GM12873 (cell line): ENCODE results near the gene FEM1A.

Experiments used
- CTCF ChIP-seq: IDR thresholded peaks from 2 replicates; pipeline ENCODE4 v1.5.1; 2012; ENCODE audit warnings: low read depth, mild to moderate bottlenecking, moderate library complexity, low read length, control low read depth; ENCODE audit not compliant: insufficient read depth; ENCODE audit errors: missing control alignments

FEM1A gene

GRCh38 chr19:4844348-4845179, 53.0 kb downstream of the FEM1A start:
- TF ChIP-seq CTCF: no peak

GRCh38 chr19:4847190-4847973, 55.8 kb downstream of the FEM1A start:
- TF ChIP-seq CTCF: no peak

- TF ChIP-seq CTCF: no peak
These were observed 57.5 kb downstream of the FEM1A start for GRCh38 chr19:4849019-4849418.
